ENCODE measurements around the gene ITPRID2. TPM values are rescaled to one million over a fixed set of nuclear protein-coding genes. Genes with fewer than 3 reads are reported as not detected.

ITPRID2 gene
- total RNA-seq, 6 donors from 2014 or later: 125 to 770 (median 214) TPM

- Histone ChIP-seq H3K36me3 (no peaks in the 10 kb centered on the region), H3K27ac (no peak overlapping the region), H3K4me1 (no peaks in the 10 kb centered on the region), H3K27me3 (no peaks in the 10 kb centered on the region), H3K9me3 (no peaks in the 10 kb centered on the region), H3K4me3 (no peak overlapping the region)
- ATAC-seq (ENCODE audit: low FRiP score in 2 of 2): no peak
- 88% methylated on average over 4 of the region's 4 CpGs for WGBS, 2 donors
- TF ChIP-seq POLR2AphosphoS5 (IDR thresholded peaks at IDR 0.05) (no peak), CTCF (IDR thresholded peaks at IDR 0.05) (no peak), POLR2A (IDR thresholded peaks at IDR 0.05) (no peak), EP300 (IDR thresholded peaks at IDR 0.05) (no peak)
- DNase-seq: no peak
Measured at GRCh38 chr2:181862583-181863281, 28.8 kb upstream of the ITPRID2 start.

- ATAC-seq (ENCODE audit: low FRiP score in 2 of 2): no peak
- 48 to 76% methylated on average over 1 of the region's 1 CpG for WGBS, 2 donors
Measured at GRCh38 chr2:181872178-181872577, 19.4 kb upstream of the ITPRID2 start.

DNA sequence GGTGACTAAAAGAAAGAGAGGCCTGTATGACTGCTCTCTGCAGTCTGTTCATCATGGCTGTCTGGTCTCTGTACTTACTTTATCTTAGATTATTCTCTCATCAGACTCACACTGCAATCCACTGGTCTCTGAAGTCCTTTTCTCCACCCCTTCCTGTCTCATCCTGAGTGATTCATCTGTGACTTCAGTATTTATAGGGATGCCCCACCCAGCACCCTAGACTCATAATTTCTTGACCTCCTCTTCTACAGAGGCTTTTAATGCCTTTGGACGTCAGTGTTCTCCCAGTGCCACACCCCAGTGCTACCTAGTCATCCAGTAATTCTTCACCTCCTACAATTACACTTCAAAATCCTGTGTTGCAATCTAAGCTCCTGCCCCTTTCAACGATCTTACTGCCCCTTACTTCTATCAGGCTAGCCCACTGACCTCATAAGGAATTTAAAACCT lies 14.9 kb upstream of the ITPRID2 start:
- DNase-seq (peak in 1 of 2 donors; percentile 24), ATAC-seq (ENCODE audit: low FRiP score in 2 of 2) (peak; percentile 34 to 85)
- Histone ChIP-seq H3K36me3 (no peaks in the 10 kb centered on the region), H3K27ac (no peak overlapping the region), H3K4me3 (no peak overlapping the region), H3K4me1 (peaks cover 0 to 6% (median 0%) of the 10 kb centered on the region in 4 donors), H3K27me3 (no peaks in the 10 kb centered on the region), H3K9me3 (no peaks in the 10 kb centered on the region)
- 26 to 41% methylated on average over 2 of the region's 2 CpGs for WGBS, 2 donors
- TF ChIP-seq CTCF (IDR thresholded peaks at IDR 0.05): no peak
- TF ChIP-seq POLR2A (IDR thresholded peaks at IDR 0.05): no peak
- no peak for TF ChIP-seq POLR2AphosphoS5 (IDR thresholded peaks at IDR 0.05)
- TF ChIP-seq EP300 (IDR thresholded peaks at IDR 0.05): no peak

More at GRCh38 chr2:181872178-181872577, 19.4 kb upstream of the ITPRID2 start:
- Histone ChIP-seq H3K4me1 (peaks cover 0 to 6% (median 0%) of the 10 kb centered on the region in 4 donors), H3K4me3 (no peak overlapping the region), H3K36me3 (no peaks in the 10 kb centered on the region), H3K9me3 (no peaks in the 10 kb centered on the region), H3K27ac (no peak overlapping the region), H3K27me3 (no peaks in the 10 kb centered on the region)
- DNase-seq: no peak
- TF ChIP-seq POLR2A (IDR thresholded peaks at IDR 0.05) (no peak), EP300 (IDR thresholded peaks at IDR 0.05) (no peak), CTCF (IDR thresholded peaks at IDR 0.05) (no peak), POLR2AphosphoS5 (IDR thresholded peaks at IDR 0.05) (no peak)

GRCh38 chr2:181877181-181877664 lies 14.3 kb upstream of the ITPRID2 start:
- no peaks in the 10 kb centered on the region for H3K27me3 ChIP-seq
- H3K36me3 ChIP-seq: no peaks in the 10 kb centered on the region
- no peak for TF ChIP-seq POLR2AphosphoS5 (IDR thresholded peaks at IDR 0.05)
- no peak for TF ChIP-seq CTCF (IDR thresholded peaks at IDR 0.05)
- TF ChIP-seq POLR2A (IDR thresholded peaks at IDR 0.05): no peak
- no peak for TF ChIP-seq EP300 (IDR thresholded peaks at IDR 0.05)
- no peak overlapping the region for H3K27ac ChIP-seq
- DNase-seq (no peak), ATAC-seq (ENCODE audit: low FRiP score in 2 of 2) (no peak)
- H3K4me1 ChIP-seq: peaks cover 0 to 6% (median 0%) of the 10 kb centered on the region in 4 donors
- H3K4me3 ChIP-seq: no peak overlapping the region
- H3K9me3 ChIP-seq: no peaks in the 10 kb centered on the region
- 69 to 77% methylated on average over 2 of the region's 2 CpGs for WGBS, 2 donors
